T-helper 1 cell treated with Interleukin-12 subunit alpha and Interleukin-12 subunit beta and Interleukin-4 antibody, amounts not matched to agents 30 μg/mL and 1 μg/mL, for 36 hours (primary cell): ENCODE measurements around the gene TMEM131L.

Experiments
- H3K27ac Mint-ChIP-seq: one replicate; pipeline ENCODE4 v1.8.0; 2021; ENCODE audit warnings: mild to moderate bottlenecking, mixed read lengths
- H3K27me3 Mint-ChIP-seq: one replicate; pipeline ENCODE4 v1.8.0; 2021; ENCODE audit warnings: low read depth, mixed read lengths
- H3K36me3 Mint-ChIP-seq: one replicate; pipeline ENCODE4 v1.8.0; 2021; ENCODE audit warnings: low read depth, mixed read lengths
- H3K4me1 Mint-ChIP-seq: one replicate; pipeline ENCODE4 v1.8.0; 2021; ENCODE audit warnings: low read depth, mixed read lengths
- H3K4me3 Mint-ChIP-seq: one replicate; pipeline ENCODE4 v1.8.0; 2021; ENCODE audit warnings: mild to moderate bottlenecking, moderate library complexity, mixed read lengths
- H3K9me3 Mint-ChIP-seq: one replicate; pipeline ENCODE4 v1.8.0; 2021; ENCODE audit warnings: mixed read lengths

The TMEM131L gene

DNA sequence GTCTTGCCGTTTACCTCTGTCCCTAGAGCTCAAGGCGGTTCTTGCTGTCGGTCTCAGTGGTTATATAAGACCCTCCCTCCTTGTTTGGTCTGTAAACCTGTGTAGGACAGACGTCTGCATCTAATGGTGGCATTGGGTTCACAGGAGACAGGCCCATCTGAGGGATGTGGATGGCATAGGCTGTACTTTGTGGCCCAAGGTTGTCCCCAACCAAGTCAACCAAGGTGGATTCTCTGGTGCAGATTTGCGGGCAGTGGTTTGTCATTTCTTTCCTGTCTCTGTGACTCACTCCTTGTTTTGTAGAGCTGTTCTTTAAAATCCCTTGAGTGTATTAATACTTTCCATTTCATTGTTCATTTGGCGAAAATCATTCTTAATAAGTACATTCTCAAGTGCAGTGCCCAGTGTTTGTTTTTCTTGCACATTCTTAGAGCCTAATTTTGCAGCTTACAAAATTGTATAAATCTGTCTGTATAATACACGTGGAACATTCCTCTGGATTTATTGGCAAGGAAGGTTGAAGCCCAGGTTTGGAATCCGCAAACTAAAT, 149.9 kb downstream of the TMEM131L start:
- H3K4me1 Mint-ChIP-seq, result peaks cover 19% of the 10 kb centered on the region
- H3K27me3 Mint-ChIP-seq, result no peaks in the 10 kb centered on the region
- no peak overlapping the region for H3K4me3 Mint-ChIP-seq
- no peaks in the 10 kb centered on the region for H3K9me3 Mint-ChIP-seq
- H3K36me3 Mint-ChIP-seq, result peaks cover 47% of the 10 kb centered on the region
- H3K27ac Mint-ChIP-seq, result no peak overlapping the region

DNA sequence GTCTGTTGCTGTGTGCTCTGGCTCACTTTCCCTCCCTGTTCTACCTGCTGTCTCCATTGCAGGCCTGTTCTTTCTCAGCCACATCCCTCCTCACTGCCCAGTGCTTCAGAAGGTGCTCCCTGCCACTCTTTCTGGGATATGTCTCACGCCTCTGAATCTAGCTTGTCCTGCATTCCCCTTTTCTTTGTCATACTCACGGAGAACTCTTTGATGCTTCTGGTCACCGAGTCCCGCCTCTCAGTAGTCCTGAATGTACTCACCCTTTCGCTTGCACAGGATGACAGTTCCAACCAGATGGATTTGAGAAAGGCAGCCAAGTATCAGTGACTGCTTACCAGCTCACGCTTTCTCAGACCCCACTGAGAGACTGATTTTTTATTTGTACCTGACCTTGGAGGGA, 152.7 kb downstream of the TMEM131L start:
- no peaks in the 10 kb centered on the region for H3K9me3 Mint-ChIP-seq
- H3K27ac Mint-ChIP-seq, result no peak overlapping the region
- H3K4me3 Mint-ChIP-seq, result no peak overlapping the region
- no peaks in the 10 kb centered on the region for H3K27me3 Mint-ChIP-seq
- peaks cover 25% of the 10 kb centered on the region for H3K4me1 Mint-ChIP-seq
- peaks cover 51% of the 10 kb centered on the region for H3K36me3 Mint-ChIP-seq

GRCh38 chr4:153619811-153620210, 153.7 kb downstream of the TMEM131L start:
- Mint-ChIP-seq H3K27ac (no peak overlapping the region), H3K36me3 (peaks cover 48% of the 10 kb centered on the region), H3K4me3 (no peak overlapping the region), H3K4me1 (peaks cover 21% of the 10 kb centered on the region), H3K9me3 (no peaks in the 10 kb centered on the region), H3K27me3 (no peaks in the 10 kb centered on the region)

GRCh38 chr4:153620352-153620751, 154.2 kb downstream of the TMEM131L start:
- Mint-ChIP-seq H3K36me3 (peaks cover 45% of the 10 kb centered on the region), H3K9me3 (no peaks in the 10 kb centered on the region), H3K4me1 (peaks cover 17% of the 10 kb centered on the region), H3K27me3 (no peaks in the 10 kb centered on the region), H3K4me3 (no peak overlapping the region), H3K27ac (no peak overlapping the region)

DNA sequence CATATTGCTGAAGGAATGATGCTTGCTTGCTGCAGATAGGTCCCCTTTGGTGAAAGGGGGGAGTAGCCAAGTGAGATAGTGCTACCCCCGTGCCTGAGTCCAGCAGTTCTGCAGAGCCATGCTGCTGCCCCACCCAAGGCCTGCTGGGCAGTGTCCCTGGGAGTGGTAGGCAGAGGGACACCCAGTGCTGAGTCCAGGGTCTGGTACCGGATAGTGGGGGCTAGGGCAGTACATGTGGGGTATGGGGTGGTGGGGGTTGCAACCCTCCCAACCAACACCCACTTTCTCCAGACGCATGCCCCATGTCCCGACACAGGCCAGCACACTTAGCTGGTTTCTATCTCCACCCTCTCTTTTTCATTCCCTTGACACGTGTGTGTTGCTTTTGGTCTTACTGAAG, 155.9 kb downstream of the TMEM131L start:
- H3K27ac Mint-ChIP-seq, result no peak overlapping the region
- H3K36me3 Mint-ChIP-seq, result peaks cover 39% of the 10 kb centered on the region

GRCh38 chr4:153622778-153623240, 156.6 kb downstream of the TMEM131L start:
- Mint-ChIP-seq H3K9me3 (no peaks in the 10 kb centered on the region), H3K27ac (no peak overlapping the region), H3K36me3 (peaks cover 39% of the 10 kb centered on the region), H3K4me1 (peaks cover 7% of the 10 kb centered on the region), H3K4me3 (no peak overlapping the region), H3K27me3 (no peaks in the 10 kb centered on the region)

More for the DNA sequence above, 155.9 kb downstream of the TMEM131L start:
- H3K27me3 Mint-ChIP-seq, result no peaks in the 10 kb centered on the region
- H3K4me3 Mint-ChIP-seq, result no peak overlapping the region
- H3K9me3 Mint-ChIP-seq, result no peaks in the 10 kb centered on the region
- peaks cover 9% of the 10 kb centered on the region for H3K4me1 Mint-ChIP-seq

DNA sequence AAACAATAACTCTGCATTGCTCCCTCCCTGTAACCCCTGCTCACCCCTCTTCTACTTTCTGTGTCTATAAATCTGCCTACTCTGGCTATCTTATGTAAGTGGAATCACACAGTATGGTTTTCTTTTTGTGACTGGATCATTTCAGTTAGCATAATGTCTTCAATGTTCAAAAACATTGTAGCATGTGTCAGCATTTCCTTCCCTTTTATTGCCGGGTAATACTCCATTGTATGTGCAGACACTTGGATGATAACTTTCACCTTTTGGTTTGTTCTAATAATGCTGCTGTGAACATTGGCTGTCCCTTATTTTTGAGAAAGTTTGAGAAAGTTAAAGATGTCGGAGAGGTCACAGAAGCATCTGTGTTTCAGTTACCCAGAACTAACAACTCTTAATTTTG, 157.3 kb downstream of the TMEM131L start:
- Mint-ChIP-seq H3K27ac (no peak overlapping the region), H3K9me3 (no peaks in the 10 kb centered on the region), H3K4me1 (peaks cover 7% of the 10 kb centered on the region), H3K27me3 (no peaks in the 10 kb centered on the region), H3K4me3 (no peak overlapping the region), H3K36me3 (peaks cover 37% of the 10 kb centered on the region)

- no peak overlapping the region for H3K27ac Mint-ChIP-seq
- H3K27me3 Mint-ChIP-seq, result no peaks in the 10 kb centered on the region
- peaks cover 41% of the 10 kb centered on the region for H3K36me3 Mint-ChIP-seq
- no peaks in the 10 kb centered on the region for H3K9me3 Mint-ChIP-seq
- H3K4me3 Mint-ChIP-seq, result no peak overlapping the region
- H3K4me1 Mint-ChIP-seq, result no peaks in the 10 kb centered on the region
These were observed 162.7 kb downstream of the TMEM131L start for GRCh38 chr4:153628796-153629315.

- no peak overlapping the region for H3K27ac Mint-ChIP-seq
- H3K9me3 Mint-ChIP-seq, result no peaks in the 10 kb centered on the region
These were observed 163.6 kb downstream of the TMEM131L start for GRCh38 chr4:153629776-153630175.

GRCh38 chr4:153634738-153635353, 168.7 kb downstream of the TMEM131L start:
- Mint-ChIP-seq H3K27ac (no peak overlapping the region), H3K36me3 (peaks cover 43% of the 10 kb centered on the region), H3K4me1 (no peaks in the 10 kb centered on the region), H3K4me3 (no peak overlapping the region), H3K27me3 (no peaks in the 10 kb centered on the region), H3K9me3 (no peaks in the 10 kb centered on the region)

More at GRCh38 chr4:153629776-153630175, 163.6 kb downstream of the TMEM131L start:
- H3K27me3 Mint-ChIP-seq, result no peaks in the 10 kb centered on the region
- no peaks in the 10 kb centered on the region for H3K4me1 Mint-ChIP-seq
- H3K36me3 Mint-ChIP-seq, result peaks cover 45% of the 10 kb centered on the region
- H3K4me3 Mint-ChIP-seq, result no peak overlapping the region

- no peak overlapping the region for H3K4me3 Mint-ChIP-seq
- no peaks in the 10 kb centered on the region for H3K4me1 Mint-ChIP-seq
These were observed 169.7 kb downstream of the TMEM131L start for GRCh38 chr4:153635846-153636245.

GRCh38 chr4:153637201-153637600, 171.0 kb downstream of the TMEM131L start:
- peaks cover 33% of the 10 kb centered on the region for H3K36me3 Mint-ChIP-seq
- H3K4me1 Mint-ChIP-seq, result peaks cover 3% of the 10 kb centered on the region
- H3K9me3 Mint-ChIP-seq, result no peaks in the 10 kb centered on the region
- H3K27me3 Mint-ChIP-seq, result no peaks in the 10 kb centered on the region
- no peak overlapping the region for H3K4me3 Mint-ChIP-seq
- no peak overlapping the region for H3K27ac Mint-ChIP-seq

More at GRCh38 chr4:153635846-153636245, 169.7 kb downstream of the TMEM131L start:
- no peaks in the 10 kb centered on the region for H3K27me3 Mint-ChIP-seq
- H3K36me3 Mint-ChIP-seq, result peaks cover 36% of the 10 kb centered on the region
- H3K9me3 Mint-ChIP-seq, result no peaks in the 10 kb centered on the region
- H3K27ac Mint-ChIP-seq, result no peak overlapping the region

DNA sequence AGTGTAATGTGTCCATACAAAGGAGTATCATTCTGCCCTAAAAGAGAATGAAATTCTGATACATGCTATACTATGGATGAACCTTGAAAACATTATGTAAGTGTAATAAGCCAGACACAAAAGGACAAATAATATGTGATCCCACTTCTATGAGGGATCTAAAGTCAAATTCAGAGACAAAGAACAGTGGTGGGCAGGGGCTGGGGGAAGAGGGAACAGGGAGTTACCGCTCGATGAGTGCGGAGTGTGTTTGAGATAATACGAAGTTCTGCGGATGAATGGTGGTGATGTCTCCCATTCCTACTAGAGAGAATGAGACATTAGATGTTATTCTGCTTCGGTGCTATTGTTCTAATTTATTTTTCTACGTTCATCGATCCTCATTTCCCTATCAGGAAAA, 171.9 kb downstream of the TMEM131L start:
- no peaks in the 10 kb centered on the region for H3K9me3 Mint-ChIP-seq
- H3K4me3 Mint-ChIP-seq, result no peak overlapping the region
- no peaks in the 10 kb centered on the region for H3K27me3 Mint-ChIP-seq
- H3K4me1 Mint-ChIP-seq, result peaks cover 4% of the 10 kb centered on the region
- H3K27ac Mint-ChIP-seq, result no peak overlapping the region
- peaks cover 28% of the 10 kb centered on the region for H3K36me3 Mint-ChIP-seq

DNA sequence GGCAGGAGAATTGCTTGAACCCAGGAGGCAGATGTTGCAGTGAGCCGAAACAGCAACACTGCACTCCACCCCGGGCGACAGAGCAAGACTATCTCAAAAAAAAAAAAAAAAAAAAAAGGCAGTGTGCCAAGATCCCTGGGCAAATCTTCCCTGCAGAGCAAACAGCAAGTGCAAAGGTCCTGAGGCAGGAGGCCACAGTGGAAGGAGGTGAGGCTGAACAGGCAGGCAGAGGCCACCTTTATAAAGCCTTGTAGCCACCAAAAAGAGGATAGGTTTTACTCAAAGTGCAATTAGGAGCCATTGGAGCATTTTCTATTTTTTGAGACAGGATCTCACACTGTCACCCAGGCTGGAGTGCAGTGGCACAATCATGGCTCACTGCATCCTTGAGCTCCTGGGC, 172.8 kb downstream of the TMEM131L start:
- Mint-ChIP-seq H3K4me3 (no peak overlapping the region), H3K9me3 (no peaks in the 10 kb centered on the region), H3K36me3 (peaks cover 27% of the 10 kb centered on the region), H3K27me3 (no peaks in the 10 kb centered on the region), H3K27ac (no peak overlapping the region), H3K4me1 (peaks cover 7% of the 10 kb centered on the region)
